GM19238 (cell line): ENCODE results near the gene HIBADH.
"Not testable (repeated sequence)": the region's sequence is repeated elsewhere in the genome, so short reads cannot be mapped to it uniquely, and the experiment has no call there.

Experiments used
- DNase-seq: peaks from one replicate; pipeline ENCODE4 v3.0.0; 2011; ENCODE audit warnings: low spot score; ENCODE audit not compliant: insufficient read length

HIBADH gene

GRCh38 chr7:27510541-27510940 lies 152.1 kb downstream of the HIBADH start:
- no peak for DNase-seq

- DNase-seq = not testable (repeated sequence)
Observed at GRCh38 chr7:27501879-27502278, 160.8 kb downstream of the HIBADH start.

GRCh38 chr7:27501001-27501400 lies 161.7 kb downstream of the HIBADH start:
- DNase-seq = no peak

GRCh38 chr7:27492224-27492623 lies 170.5 kb downstream of the HIBADH start:
- no peak for DNase-seq

GRCh38 chr7:27491534-27491933 lies 171.1 kb downstream of the HIBADH start:
- DNase-seq = no peak

GRCh38 chr7:27487509-27487908 lies 175.2 kb downstream of the HIBADH start:
- no peak for DNase-seq

- DNase-seq = no peak
Observed at GRCh38 chr7:27484451-27484850, 178.2 kb downstream of the HIBADH start.

- no peak for DNase-seq
Observed at GRCh38 chr7:27482219-27482618, 180.5 kb downstream of the HIBADH start.

- no peak for DNase-seq
Observed at GRCh38 chr7:27478556-27478955, 184.1 kb downstream of the HIBADH start.

- DNase-seq = no peak
Observed at GRCh38 chr7:27478084-27478483, 184.6 kb downstream of the HIBADH start.

GRCh38 chr7:27476493-27476892 lies 186.2 kb downstream of the HIBADH start:
- DNase-seq = no peak
